Measurements from ENCODE around the gene DDIT4. TPM values are rescaled to one million over a fixed set of nuclear protein-coding genes. Genes with fewer than 3 reads are reported as not detected.

The DDIT4 gene
- total and polyA plus RNA-seq, 9 of the 15 experiments (the other 6 are each of a cell fraction or from before 2014, with no cell fraction given), result 8.2 to 675 (median 159) TPM

- Histone ChIP-seq H3K27ac (ENCODE audit: extremely low read depth, low read depth, low read length) (peak overlapping the region; percentile 10; the same call in 1 of the 3 replicates), H3K27me3 (ENCODE audit: control insufficient read depth in 2 of 2, insufficient read depth in 2 of 2, low read length in 2 of 2) (no peaks in the 10 kb centered on the region), H2AFZ (ENCODE audit: low read depth, low read length) (peak overlapping the region; percentile 24), H3K4me2 (ENCODE audit: insufficient read depth, low read length) (no peak overlapping the region), H3K36me3 (ENCODE audit: control insufficient read depth, insufficient read depth, low read length) (no peaks in the 10 kb centered on the region), H3K9me1 (ENCODE audit: control insufficient read depth, insufficient read depth, low read length) (no peaks in the 10 kb centered on the region), H3K9me3 (replicated peaks; ENCODE audit: control insufficient read depth, insufficient read depth, low read depth, low read length) (no peaks in the 10 kb centered on the region), H3K9ac (ENCODE audit: insufficient read depth in 1 of 2, low read depth in 2 of 2, low read length in 2 of 2) (peak overlapping the region; percentile 24 to 55; a peak in 1 of 4 replicates), H3K4me1 (replicated peaks in 1 of 2; ENCODE audit: control insufficient read depth in 2 of 2, insufficient read depth in 2 of 2, low read length in 2 of 2) (peaks cover 32 to 45% of the 10 kb centered on the region in 2 experiments), H3K4me3 (no peak overlapping the region), H3K79me2 (ENCODE audit: control insufficient read depth, insufficient read depth, low read length) (no peaks in the 10 kb centered on the region), H4K20me1 (replicated peaks; ENCODE audit: control insufficient read depth, insufficient read depth, low read length) (no peaks in the 10 kb centered on the region)
- peak in 2 of 4 experiments; percentile 39 to 44 for DNase-seq (ENCODE audit: extremely low read depth in 1 of 4, low spot score in 3 of 4)
- no TSS peak for BruUV-seq (replicated peaks)
- intact Hi-C loops (cut with micrococcal nuclease), result no loop called here
- POLR2A ChIA-PET, result interaction anchor here (0.7 to 15.0 kb wide), 6 partner anchors 9 to 55 kb away, joined by 4 to 277 read pairs (median 10); partner anchors contain the start of genes ANAPC16, ASCC1 and DDIT4
- no peak for FAIRE-seq
- 55% methylated on average over 11 of the region's 11 CpGs for WGBS (ENCODE audit: insufficient coverage, low coverage, missing lambda C conversion rate)
- peak; percentile 18 for ATAC-seq
- CTCF ChIA-PET (ENCODE audit: low intra/inter-chr PET ratio), result no interaction called here
- in situ Hi-C loops (cut with MboI), result no loop called here
- no peak for TF ChIP-seq HCFC1 (IDR thresholded peaks at IDR 0.05; ENCODE audit: low read depth, low read length)
- peak; percentile 59; the same call in 1 of the 2 replicates for TF ChIP-seq MTF1 (CRISPR knock-in tag; IDR thresholded peaks at IDR 0.05; ENCODE audit: borderline replicate concordance)
- no peak for TF ChIP-seq THAP12 (CRISPR knock-in tag; IDR thresholded peaks at IDR 0.05)
- TF ChIP-seq RBFOX2 (IDR thresholded peaks at IDR 0.05; ENCODE audit: low read depth, low read length), result no peak
- no peak for TF ChIP-seq KLF10 (CRISPR knock-in tag; IDR thresholded peaks at IDR 0.05)
- no peak for TF ChIP-seq ZNF445 (CRISPR knock-in tag; IDR thresholded peaks at IDR 0.05; ENCODE audit: low read depth)
- no peak for TF ChIP-seq IFI16 (CRISPR knock-in tag; IDR thresholded peaks at IDR 0.05)
- TF ChIP-seq TBL1XR1 (IDR thresholded peaks at IDR 0.05; ENCODE audit: low read length in 2 of 2), result no peak
- no peak for TF ChIP-seq PPARD (CRISPR knock-in tag; IDR thresholded peaks at IDR 0.05)
- no peak for TF ChIP-seq NFIC (IDR thresholded peaks at IDR 0.05)
- no peak for TF ChIP-seq RFX5 (IDR thresholded peaks at IDR 0.05; ENCODE audit: low read depth, low read length)
- TF ChIP-seq MTA3 (IDR thresholded peaks at IDR 0.05; ENCODE audit: borderline replicate concordance), result no peak
- peak; percentile 62 for TF ChIP-seq JUND (IDR thresholded peaks at IDR 0.05; ENCODE audit: borderline replicate concordance, low read depth, low read length)
- peak; percentile 33; the same call in 2 of the 3 replicates for TF ChIP-seq JUND (tag; IDR thresholded peaks at IDR 0.05; ENCODE audit: borderline replicate concordance, low read depth, low read length)
- TF ChIP-seq NFRKB (IDR thresholded peaks at IDR 0.05; ENCODE audit: low read depth), result peak; percentile 57; the same call in 1 of the 2 replicates
- no peak for TF ChIP-seq RAD21 (CRISPR knock-in tag; conservative IDR thresholded peaks at IDR 0.05 in 1 of 2, IDR thresholded peaks at IDR 0.05 in 1 of 2)
- no peak for TF ChIP-seq ZNF354B (CRISPR knock-in tag; IDR thresholded peaks at IDR 0.05)
- no peak for TF ChIP-seq HINFP (tag; conservative IDR thresholded peaks at IDR 0.05; ENCODE audit: low read depth)
- TF ChIP-seq RBBP5 (IDR thresholded peaks at IDR 0.05; ENCODE audit: borderline replicate concordance, insufficient read depth, low read length, poor library complexity, severe bottlenecking), result no peak
These were observed 7.5 kb upstream of the DDIT4 start for GRCh38 chr10:72265990-72266865.
